SU-DHL-6 (cell line): ENCODE results near the gene JPH3.

ENCODE experiments used
- H2AFZ ChIP-seq: fragments of 200-600 bp; sonication (generic); 2 replicates; pipeline ENCODE4 v1.6.1; 2014; ENCODE audit warnings: low read depth, mild to moderate bottlenecking, moderate library complexity, mixed read lengths, antibody characterized with exemption, low read length; ENCODE audit not compliant: severe bottlenecking
- H3F3A ChIP-seq: fragments of 200-600 bp; shearing (Covaris generic); 2 replicates; pipeline ENCODE4 v1.6.0; 2016; ENCODE audit warnings: antibody characterized with exemption, mild to moderate bottlenecking; ENCODE audit not compliant: insufficient read depth
- H3K27ac ChIP-seq: fragments of 200-600 bp; sonication (generic); 2 replicates; pipeline ENCODE4 v1.5.1; 2016; ENCODE audit warnings: low read depth, mild to moderate bottlenecking, low read length, moderate library complexity, mixed read lengths
- H3K27me3 ChIP-seq: fragments of 200-600 bp; sonication (generic), shearing (Covaris generic); 2 replicates; pipeline ENCODE4 v1.6.0; 2014; ENCODE audit warnings: mild to moderate bottlenecking, low read length
- H3K36me3 ChIP-seq: fragments of 200-600 bp; sonication (generic); 2 replicates; pipeline ENCODE4 v1.6.1; 2014; ENCODE audit warnings: mild to moderate bottlenecking, low read length, mixed read lengths
- H3K4me2 ChIP-seq: fragments of 300-600, 200-600 bp; shearing (Covaris generic), sonication (generic); 2 replicates; pipeline ENCODE4 v1.6.0; 2014; ENCODE audit warnings: low read length, low read depth, mild to moderate bottlenecking; ENCODE audit not compliant: poor library complexity, severe bottlenecking
- H3K4me3 ChIP-seq: fragments of 200-600 bp; sonication (generic); 2 replicates; pipeline ENCODE4 v1.5.1; 2014; ENCODE audit warnings: antibody characterized with exemption, low read length, mild to moderate bottlenecking, mixed read lengths; ENCODE audit not compliant: insufficient read depth, poor library complexity, severe bottlenecking
- H3K79me2 ChIP-seq: fragments of 200-600 bp; sonication (generic); 2 replicates; pipeline ENCODE4 v1.6.1; 2014; ENCODE audit warnings: mild to moderate bottlenecking, low read length, moderate library complexity; ENCODE audit not compliant: insufficient read depth
- H3K9ac ChIP-seq: fragments of 200-600 bp; sonication (generic); 2 replicates; pipeline ENCODE4 v1.7.0; 2014; ENCODE audit warnings: mild to moderate bottlenecking, low read length
- H3K9me2 ChIP-seq: fragments of 200-600 bp; sonication (generic); replicated peaks from 2 replicates; pipeline ENCODE4 v1.6.1; 2014; ENCODE audit warnings: low read length; ENCODE audit not compliant: insufficient read depth
- H3K9me3 ChIP-seq: fragments of 200-600 bp; sonication (generic); 2 replicates; pipeline ENCODE4 v1.6.1; 2014; ENCODE audit warnings: low read length, mixed read lengths; ENCODE audit not compliant: insufficient read depth
- H4K20me1 ChIP-seq: fragments of 200-600 bp; sonication (generic); 2 replicates; pipeline ENCODE4 v1.6.1; 2014; ENCODE audit warnings: low read depth, mild to moderate bottlenecking, antibody characterized with exemption, low read length, moderate library complexity, mixed read lengths
- EZH2phosphoT487 ChIP-seq: fragments of 200-600 bp; sonication (generic), shearing (Covaris generic); conservative IDR thresholded peaks from 2 replicates; pipeline ENCODE4 v1.6.1; 2018; ENCODE audit warnings: mild to moderate bottlenecking, antibody characterized with exemption, low read length, moderate library complexity, mixed read lengths
- TF ChIP-seq, protein P1 (sequence below): fragments of 200-600 bp; sonication (generic); IDR thresholded peaks from one replicate; pipeline ENCODE4 v1.5.1; 2017; ENCODE audit warnings: antibody characterized with exemption, mild to moderate bottlenecking, low read length, moderate library complexity; ENCODE audit not compliant: insufficient read depth, poor library complexity, severe bottlenecking

The JPH3 gene

DNA sequence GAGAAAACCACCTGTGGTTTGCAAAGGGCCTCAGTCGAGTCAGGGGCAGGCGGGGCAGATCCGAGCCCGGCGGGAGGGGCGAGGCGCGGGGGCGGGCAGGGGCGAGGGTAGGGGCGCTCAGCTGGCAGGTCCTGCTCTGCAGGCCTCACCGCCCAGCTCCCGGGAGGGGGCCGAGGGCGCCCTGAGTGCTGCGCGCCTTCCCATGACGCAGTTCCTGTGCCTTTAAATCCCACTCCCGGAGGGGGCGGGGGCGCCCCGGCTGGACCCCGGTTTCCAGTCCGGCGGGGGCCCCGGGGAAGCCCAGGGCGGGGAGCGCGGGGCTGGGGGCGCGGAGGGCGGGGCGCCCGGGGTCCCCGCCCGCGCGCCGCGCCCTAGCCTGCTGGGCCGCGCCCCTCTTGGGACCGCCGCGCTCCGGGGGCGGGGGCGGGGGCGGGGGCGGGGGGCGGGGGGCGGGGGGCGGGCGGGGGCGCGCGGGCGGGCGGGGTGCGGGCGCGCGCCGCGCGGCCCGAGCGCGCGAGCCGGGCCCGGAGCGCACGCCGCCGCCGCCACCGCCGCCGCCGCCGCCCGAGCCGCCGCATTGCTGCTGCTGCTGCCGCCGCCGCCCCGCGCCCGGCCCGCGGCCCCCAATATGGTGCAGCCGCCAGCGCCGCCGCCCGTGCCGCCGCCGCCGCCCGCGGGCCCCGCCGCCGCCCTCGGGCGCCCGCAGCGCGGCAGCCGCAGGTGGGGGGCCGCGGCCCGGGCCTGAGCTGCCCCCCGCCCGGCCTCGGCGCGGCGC lies at the start of gene JPH3:
JPH3 (plus strand) TSS at position 508 of the 775 bp plus-strand sequence. CDS start 639 bp downstream, outside the sequence.
- no peaks in the 10 kb centered on the region for H3K27me3 ChIP-seq
- no peak within 1 kb of the TSS for H3K27ac ChIP-seq
- H3F3A ChIP-seq: no peaks in the 10 kb centered on the region
- no peak within 1 kb of the TSS for H3K4me3 ChIP-seq
- no peak for TF ChIP-seq EZH2phosphoT487
- TF ChIP-seq, protein P1, sequence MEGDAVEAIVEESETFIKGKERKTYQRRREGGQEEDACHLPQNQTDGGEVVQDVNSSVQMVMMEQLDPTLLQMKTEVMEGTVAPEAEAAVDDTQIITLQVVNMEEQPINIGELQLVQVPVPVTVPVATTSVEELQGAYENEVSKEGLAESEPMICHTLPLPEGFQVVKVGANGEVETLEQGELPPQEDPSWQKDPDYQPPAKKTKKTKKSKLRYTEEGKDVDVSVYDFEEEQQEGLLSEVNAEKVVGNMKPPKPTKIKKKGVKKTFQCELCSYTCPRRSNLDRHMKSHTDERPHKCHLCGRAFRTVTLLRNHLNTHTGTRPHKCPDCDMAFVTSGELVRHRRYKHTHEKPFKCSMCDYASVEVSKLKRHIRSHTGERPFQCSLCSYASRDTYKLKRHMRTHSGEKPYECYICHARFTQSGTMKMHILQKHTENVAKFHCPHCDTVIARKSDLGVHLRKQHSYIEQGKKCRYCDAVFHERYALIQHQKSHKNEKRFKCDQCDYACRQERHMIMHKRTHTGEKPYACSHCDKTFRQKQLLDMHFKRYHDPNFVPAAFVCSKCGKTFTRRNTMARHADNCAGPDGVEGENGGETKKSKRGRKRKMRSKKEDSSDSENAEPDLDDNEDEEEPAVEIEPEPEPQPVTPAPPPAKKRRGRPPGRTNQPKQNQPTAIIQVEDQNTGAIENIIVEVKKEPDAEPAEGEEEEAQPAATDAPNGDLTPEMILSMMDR: no peak
- no peaks in the 10 kb centered on the region for H3K9me2 ChIP-seq
- no peak within 1 kb of the TSS for H3K4me2 ChIP-seq
- no peaks in the 10 kb centered on the region for H3K9me3 ChIP-seq
- no peak within 1 kb of the TSS for H2AFZ ChIP-seq
- no peaks in the 10 kb centered on the region for H3K36me3 ChIP-seq
- H3K9ac ChIP-seq: no peak within 1 kb of the TSS
- H3K79me2 ChIP-seq: no peaks in the 10 kb centered on the region
- no peaks in the 10 kb centered on the region for H4K20me1 ChIP-seq

DNA sequence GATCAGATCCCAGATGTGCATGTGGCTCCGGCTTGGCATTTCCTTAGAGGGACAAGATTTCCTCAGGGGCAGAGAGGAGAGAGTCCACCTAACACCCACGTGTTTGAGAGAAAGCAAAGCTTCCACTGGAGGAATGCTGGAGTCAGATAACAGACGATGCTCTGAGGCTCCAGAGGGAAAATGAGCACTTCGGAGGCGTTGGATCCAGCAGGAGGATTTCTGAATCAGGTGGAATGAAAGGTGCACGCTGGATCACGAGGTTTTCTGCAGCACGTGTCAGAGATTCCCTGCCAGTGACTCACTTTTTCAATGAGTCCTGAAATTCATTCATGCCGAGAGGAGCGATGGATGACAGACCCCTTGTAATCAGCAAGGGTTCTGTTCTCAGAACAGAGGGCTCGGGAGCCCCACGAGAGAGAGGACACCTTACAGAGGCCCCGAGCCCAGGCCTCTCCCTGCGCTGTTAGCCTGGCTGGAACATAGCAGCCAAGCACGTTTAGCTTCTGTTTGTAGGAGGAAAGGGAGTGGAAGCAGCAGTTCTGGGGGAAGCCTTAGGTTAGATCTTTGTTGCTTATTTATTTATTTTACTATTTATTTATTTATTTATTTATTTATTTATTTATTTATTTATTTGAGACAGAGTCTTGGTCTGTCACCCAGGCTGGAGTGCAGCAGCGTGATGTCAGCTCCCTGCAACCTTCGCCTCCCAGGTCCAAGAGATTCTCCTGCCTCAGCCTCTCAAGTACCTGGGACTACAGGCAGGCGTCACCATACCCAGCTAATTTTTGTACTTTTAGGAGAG lies 49.3 kb upstream of the JPH3 start:
- H3K9me2 ChIP-seq: no peaks in the 10 kb centered on the region
- no peak overlapping the region for H3K9ac ChIP-seq
- H3K9me3 ChIP-seq: no peaks in the 10 kb centered on the region
- H4K20me1 ChIP-seq: no peaks in the 10 kb centered on the region
- H3F3A ChIP-seq: no peaks in the 10 kb centered on the region
- H3K27me3 ChIP-seq: no peaks in the 10 kb centered on the region
- no peaks in the 10 kb centered on the region for H3K79me2 ChIP-seq
- H3K27ac ChIP-seq: no peak overlapping the region
- no peak for TF ChIP-seq EZH2phosphoT487
- TF ChIP-seq, protein P1: no peak
- H2AFZ ChIP-seq: no peak overlapping the region
- H3K4me3 ChIP-seq: no peak overlapping the region
- no peak overlapping the region for H3K4me2 ChIP-seq
- H3K36me3 ChIP-seq: no peaks in the 10 kb centered on the region

DNA sequence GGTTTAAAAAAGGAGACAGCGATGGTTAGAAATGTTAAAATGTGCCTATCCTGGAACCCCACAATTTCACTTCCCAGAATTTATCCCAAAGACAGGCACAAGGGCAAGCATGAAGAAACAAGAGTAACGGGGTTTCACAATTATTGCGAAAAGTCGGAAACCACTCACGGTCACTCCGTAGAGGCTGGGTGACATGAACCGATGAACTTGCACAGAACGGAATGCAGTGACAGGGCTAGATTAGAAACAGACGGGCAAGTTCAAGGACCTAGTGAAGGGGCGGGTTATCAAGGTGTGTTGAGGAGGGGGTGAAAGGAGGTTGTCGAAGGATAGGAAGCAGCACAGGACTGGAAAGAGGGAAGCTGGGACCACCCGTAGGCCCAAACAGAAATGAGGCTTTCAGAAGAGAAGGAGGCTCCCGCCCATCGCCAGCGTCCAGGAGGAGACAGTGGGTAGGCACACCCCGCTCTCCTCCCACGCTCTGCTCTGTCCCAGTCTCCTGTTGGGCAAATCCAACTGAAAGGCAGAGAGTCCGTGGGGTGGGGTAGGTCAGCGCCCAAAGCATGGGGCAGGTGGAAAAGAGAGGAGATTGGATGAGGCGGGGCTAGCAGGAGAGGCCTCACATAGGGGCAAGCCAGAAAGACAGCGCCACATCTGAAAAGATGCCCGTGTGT lies 47.4 kb upstream of the JPH3 start:
- no peak overlapping the region for H3K9ac ChIP-seq
- H3K4me2 ChIP-seq: no peak overlapping the region
- no peaks in the 10 kb centered on the region for H3K9me2 ChIP-seq
- H3K9me3 ChIP-seq: no peaks in the 10 kb centered on the region
- H2AFZ ChIP-seq: no peak overlapping the region
- no peak overlapping the region for H3K4me3 ChIP-seq
- H3F3A ChIP-seq: no peaks in the 10 kb centered on the region
- TF ChIP-seq, protein P1: no peak
- no peak for TF ChIP-seq EZH2phosphoT487
- H3K27ac ChIP-seq: no peak overlapping the region
- no peaks in the 10 kb centered on the region for H4K20me1 ChIP-seq
- H3K36me3 ChIP-seq: no peaks in the 10 kb centered on the region
- no peaks in the 10 kb centered on the region for H3K79me2 ChIP-seq
- H3K27me3 ChIP-seq: no peaks in the 10 kb centered on the region
